Measurements from ENCODE around the gene TOMM22. TPM values are rescaled to one million over a fixed set of nuclear protein-coding genes. Genes with fewer than 3 reads are reported as not detected.

TOMM22 gene
- total and polyA plus RNA-seq, 2 experiments from 2014 or later = 84.0 to 131 TPM

GRCh38 chr22:38655519-38656255 lies 26.1 kb upstream of the TOMM22 start (continued):
- TF ChIP-seq REST (IDR thresholded peaks at IDR 0.05; ENCODE audit: unreplicated experiment) (no peak), STAT1 (IDR thresholded peaks at IDR 0.05; ENCODE audit: unreplicated experiment) (no peak), EZH2 (IDR thresholded peaks at IDR 0.05; ENCODE audit: low read depth, unreplicated experiment) (no peak)

- TF ChIP-seq CTCF (conservative IDR thresholded peaks at IDR 0.05; ENCODE audit: low read depth in 2 of 2) = 0 out of 4 replicates have a peak, but pooled peaks of 1 of the 2 experiments have one; percentile 10
- peak; percentile 66 for TF ChIP-seq POLR2AphosphoS5 (IDR thresholded peaks at IDR 0.05; ENCODE audit: low read depth)
- TF ChIP-seq ETS1 (IDR thresholded peaks at IDR 0.05) = no peak
- peak within 1 kb of the TSS; percentile 91 for H3K4me3 Mint-ChIP-seq
These were observed 25.3 kb upstream of the TOMM22 start, which contains the start of the genes CBY1 and FAM227A for GRCh38 chr22:38656256-38657044. Gene CBY1, plus strand, starts transcription at chr22:38656638. Its CDS starts 11,417 bp downstream, at chr22:38668055. Gene FAM227A, minus strand, starts transcription at chr22:38656392. Its CDS starts 6,224 bp downstream, at chr22:38650168.

More at GRCh38 chr22:38656256-38657044, 25.3 kb upstream of the TOMM22 start, which contains the start of the genes CBY1 and FAM227A:
- Mint-ChIP-seq H3K9me3 (peaks cover 8% of the 10 kb centered on the region; the same call in 2 of the 3 replicates), H3K27me3 (ENCODE audit: insufficient read depth, low read depth, poor library complexity) (peaks cover 6% of the 10 kb centered on the region), H3K36me3 (ENCODE audit: low read depth) (peaks cover 12% of the 10 kb centered on the region), H3K27ac (peak within 1 kb of the TSS; percentile 99), H3K4me1 (peaks cover 8% of the 10 kb centered on the region)
- H3K27ac ChIP-seq (ENCODE audit: low read depth) = peak within 1 kb of the TSS; percentile 88
- H4K20me1 ChIP-seq (replicated peaks; ENCODE audit: insufficient read depth) = no peaks in the 10 kb centered on the region; the same call in 1 of the 2 replicates
- H3K27me3 ChIP-seq (ENCODE audit: insufficient read depth) = no peaks in the 10 kb centered on the region
- H3K36me3 ChIP-seq (ENCODE audit: insufficient read depth) = no peaks in the 10 kb centered on the region
- no peaks in the 10 kb centered on the region for H3K9me2 ChIP-seq (ENCODE audit: insufficient read depth)
- ATAC-seq = peak; percentile 92
- H2AFZ ChIP-seq = peak within 1 kb of the TSS; percentile 49
- H3K4me3 ChIP-seq = peak within 1 kb of the TSS; percentile 74
- no peaks in the 10 kb centered on the region for H3F3A ChIP-seq (replicated peaks; ENCODE audit: low read depth)
- H3K4me1 ChIP-seq (ENCODE audit: insufficient read depth) = peaks cover 5% of the 10 kb centered on the region
- H3K79me2 ChIP-seq (replicated peaks; ENCODE audit: insufficient read depth) = 0 out of 2 replicates have a peak, but pooled peaks cover 4% of the 10 kb centered on the region
- DNase-seq (ENCODE audit: low spot score) = peak; percentile 99
- peak within 1 kb of the TSS; percentile 99 for H3K4me2 ChIP-seq

Data from GM23338 (cell line).